ENCODE measurements around the gene MARCHF6.
"Not testable (repeated sequence)": the region's sequence is repeated elsewhere in the genome, so short reads cannot be mapped to it uniquely, and the experiment has no call there.

The MARCHF6 gene

GRCh38 chr5:10351199-10351905, 2.1 kb upstream of the MARCHF6 start:
- DNase-seq, result no peak

GRCh38 chr5:10351919-10352318, 1.6 kb upstream of the MARCHF6 start:
- no peak for DNase-seq

GRCh38 chr5:10352430-10353240, 860 bp upstream of the MARCHF6 start:
- DNase-seq, result peak; percentile 59

- DNase-seq, result peak; percentile 58
These were observed 765 bp downstream of the MARCHF6 start for GRCh38 chr5:10354048-10354872.

- peak; percentile 28 for DNase-seq
These were observed 1.8 kb downstream of the MARCHF6 start for GRCh38 chr5:10355071-10355889.

GRCh38 chr5:10358999-10359398, 5.5 kb downstream of the MARCHF6 start:
- no peak for DNase-seq

- no peak for DNase-seq
These were observed 7.2 kb downstream of the MARCHF6 start for GRCh38 chr5:10360686-10361085.

GRCh38 chr5:10363519-10364185, 10.2 kb downstream of the MARCHF6 start:
- DNase-seq, result no peak

GRCh38 chr5:10364186-10364689, 10.7 kb downstream of the MARCHF6 start:
- no peak for DNase-seq

- no peak for DNase-seq
These were observed 12.3 kb downstream of the MARCHF6 start for GRCh38 chr5:10365782-10366181.

- no peak for DNase-seq
These were observed 13.1 kb downstream of the MARCHF6 start for GRCh38 chr5:10366310-10367272.

- DNase-seq, result no peak
These were observed 14.1 kb downstream of the MARCHF6 start for GRCh38 chr5:10367579-10367978.

GRCh38 chr5:10370931-10371330, 17.4 kb downstream of the MARCHF6 start:
- DNase-seq, result no peak

GRCh38 chr5:10371369-10371768, 17.9 kb downstream of the MARCHF6 start:
- not testable (repeated sequence) for DNase-seq

GRCh38 chr5:10372726-10373709, 19.5 kb downstream of the MARCHF6 start:
- DNase-seq, result no peak

GRCh38 chr5:10374046-10375022, 20.8 kb downstream of the MARCHF6 start:
- no peak for DNase-seq

- not testable (repeated sequence) for DNase-seq
These were observed 21.7 kb downstream of the MARCHF6 start for GRCh38 chr5:10375146-10375545.

GRCh38 chr5:10376544-10376943, 23.0 kb downstream of the MARCHF6 start:
- DNase-seq, result no peak

All from stimulated activated CD4-positive, alpha-beta T cell treated with anti-CD3 and anti-CD28 coated beads, Interleukin-15, amount 100 ng/mL, for 24 hours (primary cell).